Measurements from ENCODE around the gene MSS51. TPM values are rescaled to one million over a fixed set of nuclear protein-coding genes. Genes with fewer than 3 reads are reported as not detected.

Gene MSS51
- total RNA-seq, 3 donors from 2014 or later = 2.6 to 4.2 (median 2.9) TPM

DNA sequence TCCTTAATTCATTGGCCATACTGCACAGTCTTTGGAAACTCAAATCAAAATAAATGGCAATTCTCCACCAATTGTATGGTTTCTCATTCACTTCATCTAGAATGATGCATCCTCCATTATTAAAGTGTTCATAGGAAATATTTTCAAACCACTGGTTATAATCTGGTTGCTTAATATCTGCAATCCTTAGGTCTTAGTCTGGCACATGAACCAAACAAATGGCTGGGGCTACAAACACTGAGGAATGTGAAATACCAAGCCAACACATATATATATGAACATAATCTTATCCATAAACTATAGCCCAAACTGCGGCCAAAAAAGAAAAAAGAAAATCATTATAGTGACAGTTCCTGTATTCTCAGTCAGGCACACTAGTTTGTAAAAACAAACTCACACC is 5.7 kb upstream of the MSS51 start:
- intact Hi-C loops (cut with DNase I; ENCODE audit: low total_unique reads) = no loop called here
- H3K9me3 ChIP-seq = no peaks in the 10 kb centered on the region
- no peak for DNase-seq (ENCODE audit: low spot score in 2 of 2)
- no peaks in the 10 kb centered on the region for H3K4me1 ChIP-seq
- TF ChIP-seq POLR2A (IDR thresholded peaks at IDR 0.05) (no peak), POLR2AphosphoS5 (IDR thresholded peaks at IDR 0.05) (no peak)
- TF ChIP-seq, protein P1, sequence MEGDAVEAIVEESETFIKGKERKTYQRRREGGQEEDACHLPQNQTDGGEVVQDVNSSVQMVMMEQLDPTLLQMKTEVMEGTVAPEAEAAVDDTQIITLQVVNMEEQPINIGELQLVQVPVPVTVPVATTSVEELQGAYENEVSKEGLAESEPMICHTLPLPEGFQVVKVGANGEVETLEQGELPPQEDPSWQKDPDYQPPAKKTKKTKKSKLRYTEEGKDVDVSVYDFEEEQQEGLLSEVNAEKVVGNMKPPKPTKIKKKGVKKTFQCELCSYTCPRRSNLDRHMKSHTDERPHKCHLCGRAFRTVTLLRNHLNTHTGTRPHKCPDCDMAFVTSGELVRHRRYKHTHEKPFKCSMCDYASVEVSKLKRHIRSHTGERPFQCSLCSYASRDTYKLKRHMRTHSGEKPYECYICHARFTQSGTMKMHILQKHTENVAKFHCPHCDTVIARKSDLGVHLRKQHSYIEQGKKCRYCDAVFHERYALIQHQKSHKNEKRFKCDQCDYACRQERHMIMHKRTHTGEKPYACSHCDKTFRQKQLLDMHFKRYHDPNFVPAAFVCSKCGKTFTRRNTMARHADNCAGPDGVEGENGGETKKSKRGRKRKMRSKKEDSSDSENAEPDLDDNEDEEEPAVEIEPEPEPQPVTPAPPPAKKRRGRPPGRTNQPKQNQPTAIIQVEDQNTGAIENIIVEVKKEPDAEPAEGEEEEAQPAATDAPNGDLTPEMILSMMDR (IDR thresholded peaks at IDR 0.05) = no peak
- H3K4me3 ChIP-seq = no peak overlapping the region
- peaks cover 3% of the 10 kb centered on the region for H3K36me3 ChIP-seq
- H3K27ac ChIP-seq = no peak overlapping the region
- H3K27me3 ChIP-seq = no peaks in the 10 kb centered on the region

DNA sequence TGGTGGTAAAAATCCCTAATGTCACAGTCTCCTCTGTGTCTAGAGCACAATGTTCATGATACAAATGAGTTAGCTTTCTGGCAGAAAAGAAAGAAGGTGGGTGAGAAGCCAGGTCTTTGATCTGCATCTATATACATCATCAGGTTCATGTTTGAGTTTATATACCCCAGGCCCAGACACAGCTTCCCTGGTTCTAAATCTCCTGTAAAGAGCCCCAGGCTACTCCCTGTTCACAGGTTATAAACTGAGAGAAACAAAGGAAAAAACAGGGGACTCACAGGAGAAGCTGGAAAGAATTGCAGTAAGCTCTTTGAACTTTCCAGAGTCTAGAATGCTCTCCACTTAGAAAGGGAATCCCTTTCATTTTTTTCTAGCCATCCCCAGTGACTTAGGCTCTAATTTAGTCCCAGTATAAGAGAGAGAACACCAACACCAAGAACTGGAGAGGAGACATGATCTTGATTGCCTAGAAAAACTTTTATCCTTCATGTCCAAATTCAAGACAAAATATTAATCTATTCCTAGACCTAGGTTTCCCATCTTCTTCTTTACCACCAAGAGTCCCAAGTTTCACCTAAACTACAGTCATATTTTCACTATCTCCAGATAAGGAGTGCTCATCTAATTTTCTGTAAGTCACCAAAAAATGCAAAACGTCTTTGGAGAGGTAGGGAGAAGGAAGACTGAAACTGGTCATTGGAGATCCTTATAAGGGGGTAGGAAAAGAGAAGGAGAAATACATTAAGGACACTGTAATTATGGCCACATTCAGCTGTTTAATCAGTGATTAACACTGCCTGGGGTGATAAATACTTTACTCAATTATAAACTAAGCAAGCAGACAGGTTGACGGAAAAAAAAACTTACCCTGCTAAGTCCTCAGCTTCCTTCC is 469 bp downstream of the MSS51 start:
- peaks cover under 1% of the 10 kb centered on the region for H3K36me3 ChIP-seq
- H3K27ac ChIP-seq = no peak overlapping the region
- DNase-seq (ENCODE audit: low spot score in 2 of 2) = no peak
- intact Hi-C loops (cut with DNase I; ENCODE audit: low total_unique reads) = no loop called here
- H3K4me1 ChIP-seq = no peaks in the 10 kb centered on the region
- no peaks in the 10 kb centered on the region for H3K27me3 ChIP-seq
- TF ChIP-seq, protein P1 (IDR thresholded peaks at IDR 0.05) = no peak
- TF ChIP-seq POLR2A (IDR thresholded peaks at IDR 0.05) (no peak), POLR2AphosphoS5 (IDR thresholded peaks at IDR 0.05) (no peak)
- no peak overlapping the region for H3K4me3 ChIP-seq
- no peaks in the 10 kb centered on the region for H3K9me3 ChIP-seq

DNA sequence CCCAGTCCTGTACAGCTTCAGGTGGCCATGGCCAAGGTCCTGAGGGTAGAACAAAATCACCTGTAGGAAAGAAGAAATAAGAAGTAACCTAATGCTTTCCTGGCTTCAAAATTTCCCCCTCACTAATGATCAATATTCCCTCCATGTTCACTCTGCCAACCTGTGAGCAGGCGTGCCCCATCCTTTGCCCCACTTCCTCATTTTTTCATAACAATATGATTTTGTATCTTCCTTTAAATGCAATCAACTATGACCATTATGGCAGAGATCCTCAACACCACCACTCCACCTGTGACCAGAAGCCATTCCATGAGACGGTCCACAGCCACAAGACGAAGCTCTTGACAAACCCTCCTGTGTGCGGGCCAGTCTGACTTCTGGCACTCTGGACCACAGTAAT is 7.0 kb downstream of the MSS51 start:
- Histone ChIP-seq H3K9me3 (no peaks in the 10 kb centered on the region), H3K4me1 (no peaks in the 10 kb centered on the region), H3K4me3 (no peak overlapping the region), H3K27me3 (no peaks in the 10 kb centered on the region), H3K36me3 (peaks cover 6% of the 10 kb centered on the region), H3K27ac (no peak overlapping the region)
- DNase-seq (ENCODE audit: low spot score in 2 of 2) = no peak
- no peak for TF ChIP-seq POLR2A (IDR thresholded peaks at IDR 0.05)
- TF ChIP-seq POLR2AphosphoS5 (IDR thresholded peaks at IDR 0.05) = no peak
- TF ChIP-seq, protein P1 (IDR thresholded peaks at IDR 0.05) = no peak
- intact Hi-C loops (cut with DNase I; ENCODE audit: low total_unique reads) = no loop called here

DNA sequence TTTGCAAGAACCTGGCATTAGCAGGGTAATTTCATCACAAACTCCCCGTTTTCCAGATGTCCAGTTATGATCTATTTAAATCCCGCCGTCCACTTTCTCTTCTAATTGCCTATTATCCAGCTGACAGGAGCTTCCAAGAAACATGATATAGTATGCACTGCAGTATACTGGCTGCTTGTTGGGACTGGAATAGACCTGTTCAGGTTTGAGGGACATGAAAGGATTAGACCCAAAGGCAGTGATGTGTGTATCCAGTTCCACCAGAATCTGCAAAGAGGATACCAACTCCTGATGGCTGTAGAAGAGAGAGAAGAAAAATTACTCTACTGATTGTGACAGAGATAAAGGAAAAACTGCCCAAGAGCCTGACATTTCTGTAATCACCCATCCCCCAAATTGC is 8.9 kb downstream of the MSS51 start:
- Histone ChIP-seq H3K36me3 (peaks cover 6% of the 10 kb centered on the region), H3K27me3 (no peaks in the 10 kb centered on the region), H3K9me3 (no peaks in the 10 kb centered on the region), H3K4me3 (no peak overlapping the region), H3K4me1 (no peaks in the 10 kb centered on the region), H3K27ac (no peak overlapping the region)
- intact Hi-C loops (cut with DNase I; ENCODE audit: low total_unique reads) = loop anchor here (5.0 kb wide), 1 partner anchor 303 kb away; no protein-coding TSS in a partner anchor
- TF ChIP-seq POLR2A (IDR thresholded peaks at IDR 0.05) (no peak), POLR2AphosphoS5 (IDR thresholded peaks at IDR 0.05) (no peak)
- TF ChIP-seq, protein P1 (IDR thresholded peaks at IDR 0.05) = no peak
- DNase-seq (ENCODE audit: low spot score in 2 of 2) = no peak

DNA sequence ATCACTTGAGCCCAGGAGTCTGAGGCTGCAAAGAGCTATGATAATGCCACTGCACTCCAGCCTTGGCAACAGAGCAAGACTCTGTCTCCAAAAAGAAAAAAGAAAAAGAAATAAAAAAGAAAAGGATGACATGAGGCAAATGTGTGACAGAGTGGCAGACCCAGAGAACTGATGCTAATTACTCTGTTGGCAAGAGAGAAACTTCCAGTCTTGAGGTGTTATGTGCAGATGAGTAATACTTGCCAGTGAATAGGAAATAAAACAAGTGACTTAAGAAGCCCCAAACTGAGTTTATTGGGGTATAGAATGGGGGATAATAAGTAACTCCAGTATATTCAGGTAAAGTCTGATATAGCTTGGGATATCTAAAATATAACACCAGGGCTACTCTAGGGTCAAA is 10.1 kb downstream of the MSS51 start:
- peaks cover 6% of the 10 kb centered on the region for H3K36me3 ChIP-seq
- H3K27ac ChIP-seq = no peak overlapping the region
- DNase-seq (ENCODE audit: low spot score in 2 of 2) = no peak
- H3K9me3 ChIP-seq = no peaks in the 10 kb centered on the region
- no peaks in the 10 kb centered on the region for H3K4me1 ChIP-seq
- H3K27me3 ChIP-seq = no peaks in the 10 kb centered on the region
- TF ChIP-seq POLR2A (IDR thresholded peaks at IDR 0.05) (no peak), POLR2AphosphoS5 (IDR thresholded peaks at IDR 0.05) (no peak)
- TF ChIP-seq, protein P1 (IDR thresholded peaks at IDR 0.05) = no peak
- intact Hi-C loops (cut with DNase I; ENCODE audit: low total_unique reads) = loop anchor here (5.0 kb wide), 1 partner anchor 304 kb away; no protein-coding TSS in a partner anchor
- H3K4me3 ChIP-seq = no peak overlapping the region

All from breast epithelium (tissue), 4 donors.